A204.1 (cell line): Measurements from ENCODE around the gene AMZ2.
"Not testable (repeated sequence)": the region's sequence is repeated elsewhere in the genome, so short reads cannot be mapped to it uniquely, and the experiment has no call there.

ENCODE experiments used
- FAIRE-seq: peaks from 2 replicates; lab custom pipeline; 2012; peaks lifted over from hg19 to GRCh38; lab: Jason Lieb, UNC

AMZ2 gene

DNA sequence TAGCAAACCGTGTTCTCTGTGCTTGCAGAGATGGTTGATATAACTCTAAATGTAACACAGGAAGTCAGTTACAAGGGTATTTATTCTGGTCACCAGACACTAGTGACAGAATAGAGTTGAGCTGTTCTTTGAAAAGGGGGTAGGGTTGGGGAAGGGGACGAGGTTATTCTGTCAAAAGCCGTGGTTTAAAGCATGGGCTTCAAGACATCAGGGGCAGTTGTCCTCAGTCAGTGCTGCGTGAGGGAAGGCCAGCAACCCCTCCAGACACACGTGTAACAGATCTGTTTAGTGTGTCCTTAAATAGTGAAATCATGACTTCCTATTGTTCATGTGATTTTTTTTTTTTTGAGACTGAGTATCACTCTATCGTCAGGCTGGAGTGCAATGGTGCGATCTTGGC, 5.6 kb downstream of the AMZ2 start:
- not testable (repeated sequence) for FAIRE-seq

DNA sequence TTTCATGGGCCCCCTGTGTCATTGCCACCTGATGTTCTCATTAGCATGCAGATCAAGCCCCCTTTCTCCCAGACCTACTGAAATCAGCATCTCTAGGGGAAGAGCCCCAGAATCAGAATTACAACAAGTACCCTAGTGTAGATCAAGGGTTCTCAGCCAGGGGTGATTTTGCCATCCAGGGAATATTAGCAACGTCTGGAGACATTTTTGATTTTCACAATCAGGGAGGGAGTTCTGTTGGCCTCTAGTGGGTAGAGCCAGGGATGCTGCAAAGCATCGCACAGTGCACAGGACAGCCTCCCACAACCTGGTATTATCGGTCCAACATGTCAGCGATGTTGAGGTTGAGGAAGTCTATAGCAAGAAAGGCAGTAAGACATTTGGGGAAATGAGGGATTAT, 7.3 kb downstream of the AMZ2 start:
- no peak for FAIRE-seq

DNA sequence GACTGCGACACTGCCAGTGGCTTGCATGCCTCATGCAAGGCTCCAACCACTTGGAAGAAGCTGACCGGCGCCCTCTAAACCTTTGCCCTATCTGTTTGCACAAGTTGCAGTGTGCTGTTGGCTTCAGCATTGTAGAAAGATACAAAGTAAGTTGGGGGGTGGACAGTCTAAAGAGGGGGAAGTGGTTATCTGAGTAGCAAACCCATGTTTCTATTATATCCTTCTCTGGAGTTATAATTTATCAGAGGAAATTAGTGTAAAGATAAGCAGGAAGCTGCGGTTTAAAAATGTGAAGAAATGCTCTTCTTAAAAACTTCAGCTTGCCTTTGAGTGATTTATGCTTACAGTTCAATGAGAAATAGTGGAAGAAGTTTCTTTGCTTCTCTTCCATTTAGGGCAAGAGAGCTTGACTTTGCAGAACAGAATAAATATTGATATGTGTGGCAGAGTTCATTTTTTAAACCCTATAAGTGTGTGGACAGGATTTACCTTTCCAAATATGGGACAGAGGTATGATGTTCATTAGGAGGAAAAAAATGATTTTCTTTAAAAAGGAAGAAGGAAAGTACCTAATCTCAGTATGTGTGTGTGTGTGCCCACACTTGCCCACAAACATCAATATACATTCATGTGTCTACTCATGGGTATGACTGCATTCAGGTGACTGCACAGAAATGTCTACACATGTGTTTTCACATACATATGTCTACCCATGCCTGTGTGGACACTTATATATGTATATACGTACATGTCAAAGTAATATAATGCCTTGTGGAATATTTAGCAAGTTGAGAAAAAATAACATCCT, 8.1 kb downstream of the AMZ2 start:
- FAIRE-seq: no peak

DNA sequence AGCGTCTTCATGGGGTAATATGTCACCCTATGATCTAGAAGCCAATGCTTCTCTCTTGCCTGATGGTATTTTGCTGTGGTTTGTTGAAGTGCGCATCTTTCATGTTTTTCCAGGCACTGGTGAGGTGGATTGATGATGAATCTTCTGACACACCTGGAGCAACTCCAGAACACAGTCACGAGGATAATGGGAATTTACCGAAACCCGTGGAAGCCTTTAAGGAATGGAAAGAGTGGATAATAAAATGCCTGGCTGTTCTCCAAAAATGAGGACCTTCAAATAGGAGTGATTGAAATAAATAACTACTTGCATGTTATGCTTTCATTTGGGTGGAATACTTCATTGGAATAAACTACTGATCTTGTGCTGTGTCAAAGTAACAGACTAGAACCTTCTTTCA, 8.9 kb downstream of the AMZ2 start:
- not testable (repeated sequence) for FAIRE-seq

DNA sequence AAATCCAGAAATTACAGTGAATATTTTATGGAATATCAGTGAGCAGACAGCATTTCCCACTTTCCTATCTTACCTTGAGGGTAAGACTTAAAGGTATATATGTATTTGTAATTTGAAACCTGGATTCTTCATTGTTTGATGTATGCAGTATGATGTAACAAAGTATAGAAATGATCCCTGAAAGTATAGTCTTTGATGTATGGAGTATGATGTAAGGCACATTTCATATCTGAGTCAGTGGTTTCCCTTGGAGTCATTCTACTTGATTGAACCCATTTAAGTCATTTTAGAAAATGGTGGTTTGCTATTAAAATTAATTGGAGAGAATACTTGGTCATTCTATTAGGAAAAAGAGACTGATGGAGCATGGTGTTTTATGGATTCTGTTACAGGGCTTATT, 10.1 kb downstream of the AMZ2 start:
- FAIRE-seq: no peak

DNA sequence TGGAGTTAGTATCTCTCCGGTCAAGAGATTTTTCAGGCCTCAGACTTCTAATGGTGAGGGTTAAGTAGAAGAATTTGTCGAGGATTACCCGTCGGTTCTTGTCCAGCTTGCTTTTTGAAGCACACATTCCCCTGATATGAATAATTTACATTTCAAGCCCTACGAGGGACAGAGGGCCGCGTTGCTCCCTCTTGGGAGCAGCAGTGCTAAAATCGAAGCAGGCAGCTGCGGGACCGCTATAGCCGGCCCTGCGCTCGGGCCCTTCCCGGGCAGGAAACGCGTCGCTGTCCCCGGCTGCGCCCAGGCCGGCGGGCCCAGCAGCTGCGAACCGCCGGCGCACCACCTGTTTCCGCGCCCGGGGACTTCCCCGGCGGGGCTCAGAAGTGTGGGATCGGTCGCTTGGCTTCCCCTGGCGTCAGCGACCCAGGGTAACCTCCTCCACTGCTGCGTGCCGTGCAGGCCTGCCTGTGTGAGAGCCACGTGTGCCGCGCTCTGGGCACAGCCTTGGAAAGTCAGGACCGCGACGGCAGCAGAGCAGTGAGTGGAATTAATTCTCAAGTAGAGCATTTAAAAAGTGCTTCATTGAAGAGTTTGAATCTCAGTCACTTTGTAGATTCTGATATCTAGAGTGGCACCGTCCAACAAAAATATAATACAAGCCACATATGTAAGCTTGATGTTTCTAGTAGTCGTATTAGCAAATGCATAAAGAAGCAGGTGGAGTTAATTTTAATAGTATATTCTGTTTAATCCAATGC, 11.2 kb downstream of the AMZ2 start:
- FAIRE-seq: not testable (repeated sequence)

DNA sequence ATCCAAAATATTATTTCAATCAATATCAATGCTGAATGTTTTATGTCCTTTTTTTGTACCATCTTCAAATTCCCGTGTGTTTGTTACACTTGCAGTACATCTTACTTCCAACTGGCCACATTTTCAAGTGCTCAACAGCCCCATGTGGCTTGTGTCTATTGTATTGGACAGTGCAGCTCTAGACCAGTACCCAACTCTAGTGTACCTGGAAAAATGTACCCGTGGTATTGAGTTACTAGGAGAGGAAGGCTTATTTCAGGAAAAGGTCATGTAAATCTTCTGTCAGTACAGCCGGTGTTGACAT, 11.8 kb downstream of the AMZ2 start:
- FAIRE-seq: not testable (repeated sequence)

DNA sequence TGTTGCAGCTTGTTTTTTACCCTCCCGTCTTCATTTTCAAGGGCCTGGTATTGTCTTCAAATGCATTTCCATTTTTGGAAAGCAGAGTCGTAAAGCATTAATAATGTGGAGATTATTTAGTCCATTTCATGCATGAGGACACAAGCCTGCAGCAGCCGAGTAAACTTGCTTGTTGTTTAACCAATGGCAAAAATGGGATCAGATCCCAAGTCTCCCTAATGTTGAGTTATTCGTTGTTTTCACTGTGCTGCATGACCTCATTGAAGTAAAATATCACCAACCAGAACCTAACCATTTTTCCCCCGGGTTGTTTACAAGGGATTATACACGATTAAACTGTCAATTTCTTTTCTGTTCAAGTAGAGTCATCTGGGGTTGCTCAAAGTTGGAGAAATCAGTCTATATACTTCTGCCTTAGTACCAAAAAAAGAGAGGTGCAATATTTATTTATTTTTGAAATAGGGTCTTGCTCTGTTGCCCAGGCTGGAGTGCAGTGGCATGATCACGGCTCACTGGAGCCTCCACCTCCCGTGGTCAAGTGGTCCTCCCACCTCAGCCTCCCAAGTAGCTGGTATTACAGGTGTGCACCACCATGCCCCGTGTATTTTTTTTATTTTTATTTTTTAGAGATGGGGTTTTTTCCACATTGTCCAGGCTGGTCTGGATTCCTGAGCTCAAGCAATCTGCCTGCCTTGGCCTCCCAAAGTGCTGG, 12.4 kb downstream of the AMZ2 start:
- no peak for FAIRE-seq

DNA sequence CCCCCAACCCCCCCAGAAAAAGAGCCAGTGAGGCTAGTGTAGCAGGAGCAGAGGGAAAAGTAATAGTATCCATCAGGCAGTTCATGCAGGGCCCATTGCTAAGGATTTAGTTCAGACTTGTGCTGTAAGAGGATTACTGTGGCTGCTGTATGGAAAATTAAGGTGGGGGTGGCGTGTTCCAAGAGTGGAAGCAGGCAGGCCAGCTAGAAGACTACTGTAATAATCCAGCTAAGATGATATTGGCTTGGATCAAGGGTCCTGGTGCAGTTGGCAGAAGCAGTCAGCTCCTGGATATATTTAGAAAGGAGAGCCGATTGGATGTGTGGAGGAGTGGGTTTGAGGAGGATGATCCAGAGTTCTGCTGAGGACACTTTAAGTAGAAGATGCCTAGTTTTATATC, 14.6 kb downstream of the AMZ2 start:
- FAIRE-seq: not testable (repeated sequence)

DNA sequence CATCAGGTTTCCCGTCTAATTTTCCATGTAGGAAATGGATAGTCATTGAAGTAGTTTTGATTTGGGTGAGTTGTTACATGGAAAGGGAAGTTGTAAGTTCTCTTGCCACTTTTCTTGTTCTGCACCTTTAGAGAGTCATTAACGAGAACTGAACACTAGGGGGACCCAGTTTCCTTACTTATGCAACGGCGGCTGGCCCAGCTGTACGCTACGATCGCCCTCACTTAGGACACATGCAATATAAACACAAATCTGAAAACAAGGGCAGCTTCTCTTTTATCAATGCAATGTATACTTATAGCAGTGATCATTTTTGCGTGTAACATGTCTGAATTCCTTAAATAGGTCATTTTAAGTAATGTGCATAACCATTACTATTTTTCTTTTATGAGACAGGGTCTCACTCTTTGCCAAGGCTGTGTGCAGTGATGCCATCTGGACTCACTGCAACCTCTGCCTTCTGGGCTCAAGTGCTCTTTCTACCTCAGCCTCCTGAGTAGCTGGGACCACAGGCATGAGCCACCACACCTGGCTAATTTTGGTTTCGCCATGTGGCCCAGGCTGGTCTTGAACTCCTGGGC, 15.3 kb downstream of the AMZ2 start:
- FAIRE-seq: peak; percentile 96

DNA sequence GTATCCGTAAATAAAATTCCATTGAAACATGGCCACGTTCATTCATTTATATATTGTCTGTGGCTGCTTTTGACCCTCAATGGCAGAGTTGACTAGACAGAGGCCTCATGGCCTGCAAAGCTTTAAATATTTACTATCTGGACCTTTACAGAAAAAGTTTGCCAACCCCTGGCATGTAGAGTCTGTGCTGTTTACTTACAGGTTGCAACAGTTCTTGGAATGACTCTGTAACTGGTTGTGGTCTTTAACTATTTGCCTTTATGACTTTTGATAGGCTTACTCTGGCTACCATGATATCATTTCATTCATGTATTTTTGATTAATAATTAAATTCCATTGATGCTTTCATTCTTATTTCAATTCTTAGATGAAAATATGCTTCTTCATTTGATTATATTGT, 18.0 kb downstream of the AMZ2 start:
- not testable (repeated sequence) for FAIRE-seq

DNA sequence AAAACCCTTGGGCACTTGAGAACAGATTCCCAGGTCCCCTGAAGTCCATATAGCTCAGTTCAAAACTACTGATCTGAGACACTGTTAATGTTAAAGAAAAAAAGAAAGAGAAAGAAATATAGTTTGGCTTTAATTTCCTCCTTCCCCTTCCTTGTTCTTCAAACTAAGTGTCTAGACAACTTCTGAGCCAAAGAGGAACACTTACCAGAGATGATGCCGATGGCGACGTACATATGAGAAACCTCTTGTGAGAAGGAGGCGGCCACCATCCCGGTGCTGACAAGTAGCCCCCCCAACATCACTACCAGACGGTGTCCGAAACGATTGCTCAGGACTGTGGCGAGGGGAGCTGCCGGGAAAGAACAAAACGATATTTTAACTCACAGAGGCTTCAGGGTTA, 25.9 kb downstream of the AMZ2 start:
- no peak for FAIRE-seq

DNA sequence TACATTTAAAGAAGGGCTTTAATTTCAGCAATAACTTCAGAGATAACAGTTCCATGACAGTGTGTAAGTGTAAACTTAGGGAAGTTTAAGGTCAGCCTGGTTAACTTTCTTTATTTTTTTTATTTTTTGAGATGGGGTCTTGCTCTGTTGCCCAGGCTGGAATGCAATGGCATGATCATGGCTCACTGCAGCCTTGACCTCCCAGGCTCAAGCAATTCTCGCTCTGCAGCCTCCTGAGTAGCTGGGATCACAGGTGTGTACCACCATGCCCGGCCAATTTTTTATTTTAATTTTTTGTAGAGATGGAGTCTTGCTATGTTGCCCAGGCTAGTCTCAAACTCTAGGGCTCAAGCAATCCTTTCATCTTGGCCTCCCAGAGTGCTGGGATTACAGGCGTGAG, 28.5 kb downstream of the AMZ2 start:
- FAIRE-seq: not testable (repeated sequence)

DNA sequence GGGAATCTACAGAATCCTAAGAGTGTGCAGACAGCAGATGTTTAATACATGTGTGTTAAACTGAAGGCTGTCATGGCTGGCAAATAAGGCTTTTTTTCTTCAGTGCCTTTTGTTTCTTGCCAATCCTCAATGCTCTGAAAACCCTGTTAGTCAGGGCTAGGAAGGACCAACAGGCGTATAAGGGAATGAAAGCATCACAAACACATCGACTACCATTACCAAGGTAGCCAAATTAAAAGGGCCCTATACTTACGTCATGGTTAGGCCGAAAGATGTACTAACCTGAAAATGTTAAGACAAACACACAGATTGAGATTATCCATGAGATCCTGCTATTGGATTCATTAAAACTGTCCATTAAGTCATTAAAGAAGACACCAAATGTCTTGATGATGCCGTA, 30.0 kb downstream of the AMZ2 start:
- FAIRE-seq: no peak

DNA sequence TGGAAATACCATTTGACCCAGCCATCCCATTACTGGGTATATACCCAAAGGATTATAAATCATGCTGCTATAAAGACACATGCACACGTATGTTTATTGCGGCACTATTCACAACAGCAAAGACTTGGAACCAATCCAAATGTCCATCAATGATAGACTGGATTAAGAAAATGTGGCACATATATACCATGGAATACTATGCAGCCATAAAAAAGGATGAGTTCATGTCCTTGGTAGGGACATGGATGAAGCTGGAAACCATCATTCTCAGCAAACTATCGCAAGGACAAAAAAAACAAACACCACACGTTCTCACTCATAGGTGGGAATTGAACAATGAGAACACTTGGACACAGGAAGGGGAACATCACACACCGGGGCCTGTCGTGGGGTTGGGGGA, 34.1 kb downstream of the AMZ2 start:
- FAIRE-seq: not testable (repeated sequence)

DNA sequence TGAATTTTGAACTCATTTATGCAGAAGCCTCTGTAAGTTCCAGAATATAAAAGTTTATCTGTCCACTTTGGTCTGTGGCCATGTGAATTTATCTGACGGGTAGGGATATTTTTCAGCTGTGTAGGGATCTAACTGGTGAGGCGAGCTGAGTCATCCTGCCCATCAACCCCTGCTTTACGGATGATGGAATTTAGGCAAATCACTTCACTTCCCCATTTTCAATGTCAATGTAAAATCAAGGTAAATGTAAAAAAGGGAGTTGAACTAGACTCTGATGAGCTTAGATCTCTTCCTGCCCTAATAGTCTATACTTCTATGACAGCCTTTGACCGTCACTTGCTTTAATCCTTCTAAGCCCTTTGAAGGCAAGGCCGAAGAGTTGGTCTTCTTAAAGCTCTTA, 40.5 kb downstream of the AMZ2 start:
- no peak for FAIRE-seq

DNA sequence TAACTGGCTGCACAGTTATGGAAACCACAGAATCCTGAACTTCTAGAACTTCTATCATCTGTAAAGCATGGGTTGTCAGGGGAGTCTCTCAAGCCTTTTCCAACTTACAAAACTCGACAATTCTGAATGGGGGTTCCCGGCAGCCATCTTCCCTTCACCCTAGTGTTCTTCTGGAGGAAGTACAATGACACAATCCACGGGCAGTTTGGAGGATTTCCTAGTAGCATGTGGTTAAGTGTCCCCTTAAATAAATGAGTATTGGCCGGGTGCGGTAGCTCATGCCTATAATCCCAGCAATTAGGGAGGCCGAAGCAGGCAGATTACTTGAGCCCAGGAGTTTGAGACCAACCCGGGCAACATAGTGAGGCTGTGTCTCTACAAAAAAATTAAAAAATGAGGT, 41.0 kb downstream of the AMZ2 start:
- FAIRE-seq: no peak

DNA sequence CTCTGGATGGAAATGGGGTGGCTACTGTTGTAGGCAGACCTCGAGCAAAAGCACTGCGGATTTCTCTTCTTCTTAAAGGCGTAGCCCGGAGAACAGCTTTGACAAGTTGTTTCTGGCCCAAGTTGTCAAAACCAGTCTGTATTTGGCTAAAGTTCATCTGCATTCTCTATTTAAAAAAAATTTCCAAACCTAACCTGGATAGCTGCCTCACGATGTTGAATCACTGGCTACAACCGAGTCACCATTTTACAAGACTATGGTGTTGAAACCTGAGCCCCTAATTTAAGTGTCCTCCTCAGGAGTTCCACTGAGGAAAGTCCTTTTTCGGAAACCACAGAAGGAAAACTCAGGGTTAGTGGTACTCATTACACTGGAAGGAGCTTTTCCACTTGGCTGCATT, 41.6 kb downstream of the AMZ2 start:
- no peak for FAIRE-seq

DNA sequence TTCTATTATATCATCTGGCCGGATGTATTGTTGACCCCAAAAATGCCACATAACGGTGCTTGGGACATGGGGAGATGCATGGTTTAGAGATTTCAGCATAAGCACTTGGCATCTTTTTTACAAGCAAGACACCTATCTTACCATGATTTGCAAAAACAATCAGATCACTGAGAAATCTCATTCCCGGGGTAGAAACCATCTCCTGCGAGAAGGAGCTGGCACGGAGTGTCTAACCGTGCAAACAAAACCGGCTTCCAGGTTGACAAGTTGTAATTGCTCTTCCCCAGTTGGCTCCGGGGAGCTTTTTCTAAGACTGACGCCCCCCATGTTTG, 42.1 kb downstream of the AMZ2 start:
- FAIRE-seq: no peak

DNA sequence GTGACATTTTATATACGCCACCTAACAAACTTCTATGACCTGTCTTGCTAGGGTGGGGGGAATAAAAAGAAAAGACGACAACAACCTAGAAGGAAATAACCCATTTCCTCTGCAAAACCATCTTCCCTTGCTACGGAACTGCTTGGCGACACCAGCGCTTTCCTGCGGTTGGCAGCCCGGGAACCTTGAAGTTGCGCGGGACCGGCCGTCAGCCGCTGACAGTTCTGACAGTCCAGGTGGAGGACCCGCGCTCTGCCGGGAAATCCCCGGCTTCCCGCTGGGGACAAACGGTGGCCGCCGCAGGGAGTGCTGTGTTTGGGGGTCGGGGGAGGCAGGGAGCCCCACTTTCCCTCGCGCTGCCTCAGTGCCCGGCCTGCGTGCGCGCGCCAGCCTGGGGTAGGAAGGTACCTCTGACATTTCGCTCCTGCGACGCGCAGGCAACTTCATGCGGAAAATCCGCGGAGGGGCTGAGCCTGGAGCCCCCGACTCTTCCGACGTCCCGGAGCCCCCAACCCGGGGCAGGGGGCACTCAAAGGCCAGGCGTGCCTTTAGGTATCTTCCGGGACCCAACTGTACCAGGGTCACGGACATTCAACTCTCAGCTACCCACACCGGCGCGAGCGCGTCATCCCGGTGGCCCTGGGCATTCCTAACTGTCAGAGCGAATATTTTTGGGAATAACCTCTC, 42.6 kb downstream of the AMZ2 start:
- FAIRE-seq: no peak

DNA sequence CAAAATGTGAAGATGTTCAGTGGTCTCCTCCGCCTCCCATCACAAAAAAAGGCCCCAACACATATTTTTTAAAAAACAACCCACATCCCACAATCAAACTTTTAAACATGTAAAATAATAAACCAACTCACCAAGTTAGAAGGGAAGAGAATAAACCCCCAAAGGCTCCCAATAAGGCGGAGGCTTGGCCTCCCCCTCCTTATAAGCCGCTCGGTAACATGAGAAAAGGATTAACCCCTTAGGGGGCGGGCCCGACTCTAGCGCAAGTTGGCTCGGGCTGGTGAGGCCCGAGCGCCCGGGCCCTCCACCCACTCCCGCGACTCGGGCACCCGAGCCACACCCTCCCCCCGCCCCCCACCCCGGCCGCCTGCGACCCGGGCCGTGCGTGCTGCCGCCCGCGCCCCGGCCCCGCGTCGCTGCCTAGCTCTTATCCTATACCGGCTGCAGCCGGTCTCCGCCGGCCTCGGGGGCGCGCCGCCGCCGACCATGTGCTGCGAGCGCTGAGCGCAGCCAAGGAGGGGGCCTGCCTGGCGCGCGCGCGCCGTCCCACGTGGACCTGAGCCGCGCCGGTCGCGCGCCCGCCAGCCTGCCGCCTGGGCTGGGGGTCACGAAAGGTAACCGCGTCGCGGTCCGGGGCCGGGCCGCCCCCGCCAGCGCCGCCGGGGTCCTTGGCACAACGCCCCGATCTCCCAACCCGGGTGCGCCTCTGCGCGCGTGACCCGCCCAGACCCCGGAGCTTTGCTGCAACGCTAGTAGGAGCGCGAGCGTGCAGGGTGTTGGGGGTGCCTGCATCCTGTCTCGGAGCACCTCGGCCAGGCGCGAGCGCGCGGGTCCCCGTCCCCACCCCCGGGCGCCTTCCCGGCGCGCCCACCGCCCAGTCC, 43.4 kb downstream of the AMZ2 start, which contains the start of the genes ARSG and SLC16A6:
Gene ARSG, plus strand, starts transcription at position 541 of the 881 bp plus-strand sequence. CDS start 15,999 bp downstream, outside the sequence.
Gene SLC16A6, minus strand, starts transcription at position 173 of the 881 bp plus-strand sequence. CDS start 12,807 bp downstream, outside the sequence.
- FAIRE-seq: no peak
